Suppressor macrophage (primary cell): ENCODE data around the gene NGFR.
"Not testable (repeated sequence)": the region's sequence is repeated elsewhere in the genome, so short reads cannot be mapped to it uniquely, and the experiment has no call there.

ENCODE experiments used
- DNase-seq, 4 experiments: peaks; one replicate each; pipeline ENCODE4 v3.0.0-alpha.2; 2020 to 2022

NGFR gene

GRCh38 chr17:49496867-49497147 is 1.7 kb downstream of the NGFR start:
- no peak for DNase-seq

DNA sequence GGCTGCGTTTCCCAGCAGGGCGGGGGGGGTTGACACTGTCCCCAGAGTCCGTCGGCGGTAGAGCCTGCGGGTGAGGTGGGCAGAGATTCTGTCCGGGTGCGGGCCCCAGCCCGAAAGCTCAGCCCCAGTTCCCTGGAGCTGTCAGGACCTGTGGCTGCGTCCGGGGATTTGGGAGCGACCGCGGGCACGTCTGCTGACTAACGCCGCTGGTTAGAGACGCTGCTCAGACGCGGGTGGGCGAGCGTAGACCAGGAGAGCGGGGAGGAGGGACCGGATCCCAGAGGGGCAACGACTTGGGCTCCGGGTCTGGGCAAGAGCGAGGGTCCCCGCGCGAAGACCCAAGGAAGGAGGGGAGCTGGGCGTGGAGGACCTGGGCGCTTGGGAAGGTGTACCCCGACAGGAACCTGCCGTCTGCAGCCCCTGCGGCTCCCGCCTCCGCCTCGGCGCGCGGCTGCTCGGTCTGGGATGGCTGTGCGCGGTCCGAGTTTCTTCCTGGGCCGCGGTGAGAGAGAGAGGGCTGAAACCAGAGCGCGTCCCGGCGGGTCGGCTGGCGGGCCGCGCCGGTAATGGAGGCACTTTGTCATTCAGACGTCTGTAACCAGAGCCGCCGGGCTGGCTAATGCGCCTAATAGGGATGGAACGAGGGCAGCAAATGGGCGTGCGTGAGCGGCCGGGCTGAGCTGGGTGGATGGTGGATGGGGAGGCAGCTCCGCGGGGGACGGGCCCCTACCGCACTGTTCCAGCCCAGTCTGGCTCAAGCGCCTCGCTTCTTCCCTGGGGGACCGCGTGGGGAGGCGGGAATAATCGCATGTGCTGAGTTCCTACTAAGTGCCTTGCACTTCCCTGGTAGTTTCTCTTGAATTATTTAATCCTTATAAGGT is 2.3 kb downstream of the NGFR start:
- no peak for DNase-seq

GRCh38 chr17:49498029-49498615 is 3.0 kb downstream of the NGFR start:
- no peak for DNase-seq

GRCh38 chr17:49501496-49501895 is 6.4 kb downstream of the NGFR start:
- no peak for DNase-seq

GRCh38 chr17:49502254-49502653 is 7.2 kb downstream of the NGFR start:
- no peak for DNase-seq

DNA sequence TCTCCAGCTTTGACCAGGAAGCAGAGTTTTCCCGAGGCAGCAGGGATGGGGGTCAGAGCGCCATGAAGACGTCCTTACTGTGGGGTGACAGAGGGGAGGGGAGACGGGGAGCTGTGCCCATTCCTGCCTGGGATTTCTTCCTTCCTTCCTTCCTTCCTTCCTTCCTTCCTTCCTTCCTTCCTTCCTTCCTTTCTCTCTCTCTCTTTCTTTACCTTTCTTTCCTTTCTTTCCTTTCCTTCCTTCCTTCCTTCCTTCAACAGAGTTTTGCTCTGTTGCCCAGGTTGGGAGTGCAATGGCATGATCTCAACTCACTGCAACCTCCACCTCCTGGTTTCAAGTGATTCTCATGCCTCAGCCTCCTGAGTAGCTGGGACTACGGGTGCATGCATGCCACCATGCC is 7.6 kb downstream of the NGFR start:
- not testable (repeated sequence) for DNase-seq

DNA sequence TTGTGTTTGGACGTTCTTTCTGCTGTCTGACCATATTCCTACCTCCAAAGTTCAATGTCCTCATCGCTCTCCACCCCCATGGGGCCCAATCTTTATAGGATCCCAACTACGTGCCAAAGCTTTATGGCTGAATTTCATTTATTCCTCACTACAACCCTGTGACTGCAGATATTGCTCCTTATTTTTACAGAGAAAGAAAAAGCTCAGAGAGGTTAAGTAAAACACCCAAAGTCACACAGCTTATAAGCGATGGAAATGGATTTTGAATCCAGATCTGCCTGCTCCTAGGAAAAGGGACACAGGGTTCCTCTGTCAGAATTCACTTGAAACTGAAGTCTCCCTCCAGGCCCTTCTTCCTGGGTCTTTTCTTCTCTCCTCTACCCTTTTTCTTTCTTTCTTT is 9.3 kb downstream of the NGFR start:
- no peak for DNase-seq

- DNase-seq, result no peak
Measured at GRCh38 chr17:49505854-49506253, 10.8 kb downstream of the NGFR start.

DNA sequence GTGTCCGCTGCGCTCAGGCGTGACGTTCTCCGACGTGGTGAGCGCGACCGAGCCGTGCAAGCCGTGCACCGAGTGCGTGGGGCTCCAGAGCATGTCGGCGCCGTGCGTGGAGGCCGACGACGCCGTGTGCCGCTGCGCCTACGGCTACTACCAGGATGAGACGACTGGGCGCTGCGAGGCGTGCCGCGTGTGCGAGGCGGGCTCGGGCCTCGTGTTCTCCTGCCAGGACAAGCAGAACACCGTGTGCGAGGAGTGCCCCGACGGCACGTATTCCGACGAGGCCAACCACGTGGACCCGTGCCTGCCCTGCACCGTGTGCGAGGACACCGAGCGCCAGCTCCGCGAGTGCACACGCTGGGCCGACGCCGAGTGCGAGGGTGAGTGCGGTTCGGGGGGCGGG is 11.2 kb downstream of the NGFR start:
- DNase-seq, result no peak

DNA sequence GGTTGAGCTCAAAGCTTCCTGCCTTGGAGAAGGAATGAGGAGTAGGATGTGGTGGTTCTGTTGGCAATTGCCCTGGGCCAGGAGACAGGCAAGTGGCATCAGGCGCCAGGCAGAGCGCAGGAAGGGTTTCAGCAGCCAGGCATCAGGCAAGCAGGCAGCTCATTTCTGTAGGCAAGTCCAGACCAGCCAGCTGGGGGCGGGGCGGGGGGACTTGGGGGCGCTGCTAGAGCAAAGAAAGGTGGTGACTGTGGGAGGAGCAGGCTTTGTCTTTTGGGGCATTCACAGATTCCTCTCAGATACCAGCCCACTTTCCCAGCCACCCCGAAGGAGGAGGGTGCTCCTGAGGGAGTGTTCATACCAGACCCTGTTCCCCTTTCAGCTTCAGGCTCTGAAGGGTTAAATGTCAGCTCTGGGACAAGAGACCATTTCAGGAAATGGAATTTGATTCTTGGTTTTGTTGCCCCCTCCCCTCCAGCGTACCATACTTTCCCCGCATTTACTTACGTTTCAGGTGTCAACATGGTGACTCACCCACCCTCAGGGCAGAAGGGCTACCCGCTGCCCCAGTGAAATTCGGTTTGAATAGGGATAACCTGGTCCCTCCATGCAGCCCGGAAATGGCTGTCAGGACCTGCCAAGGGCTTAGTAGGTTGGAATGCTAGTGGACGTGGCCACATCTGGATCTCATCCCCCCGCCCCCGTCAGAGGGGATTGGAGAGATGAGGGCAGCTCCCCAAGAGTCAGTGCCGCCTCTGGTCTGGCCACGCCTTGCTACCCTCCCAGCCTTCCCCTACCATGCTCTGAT is 13.2 kb downstream of the NGFR start:
- no peak for DNase-seq

DNA sequence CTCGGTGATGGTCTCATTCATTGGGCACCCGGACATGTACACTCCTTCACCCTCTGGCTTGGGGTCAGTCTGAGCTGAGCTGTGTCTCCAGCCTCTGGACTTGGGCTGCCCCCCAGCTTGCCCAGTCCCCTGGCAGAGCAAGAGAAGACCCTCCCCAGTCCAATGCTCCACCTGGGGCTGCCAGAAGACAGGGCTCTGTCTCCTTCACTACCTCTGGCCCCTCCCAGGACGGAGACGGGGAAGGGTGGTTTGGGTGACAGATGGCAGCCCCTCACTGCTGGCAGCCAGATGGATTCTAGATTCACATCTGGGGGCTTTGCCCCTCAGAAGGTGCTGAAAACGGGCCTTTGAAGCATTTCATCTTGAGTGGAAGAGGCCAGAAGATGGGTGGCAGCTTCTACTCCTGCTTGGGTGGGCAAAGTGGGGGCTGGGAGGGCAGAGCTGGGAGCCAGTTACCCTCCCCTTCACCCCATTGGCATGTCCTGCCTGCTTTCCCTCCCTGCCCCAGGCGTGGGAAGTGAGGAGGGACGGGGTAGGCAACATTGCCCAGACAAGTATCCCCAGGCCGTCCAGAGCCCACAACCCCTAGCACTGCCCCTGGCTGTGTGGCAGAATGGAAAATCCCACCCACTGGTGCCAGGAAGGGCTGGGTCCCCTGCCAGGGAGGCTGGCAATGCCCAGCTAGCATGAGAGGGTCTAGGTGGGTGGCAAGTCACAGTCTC is 13.9 kb downstream of the NGFR start:
- no peak for DNase-seq

DNA sequence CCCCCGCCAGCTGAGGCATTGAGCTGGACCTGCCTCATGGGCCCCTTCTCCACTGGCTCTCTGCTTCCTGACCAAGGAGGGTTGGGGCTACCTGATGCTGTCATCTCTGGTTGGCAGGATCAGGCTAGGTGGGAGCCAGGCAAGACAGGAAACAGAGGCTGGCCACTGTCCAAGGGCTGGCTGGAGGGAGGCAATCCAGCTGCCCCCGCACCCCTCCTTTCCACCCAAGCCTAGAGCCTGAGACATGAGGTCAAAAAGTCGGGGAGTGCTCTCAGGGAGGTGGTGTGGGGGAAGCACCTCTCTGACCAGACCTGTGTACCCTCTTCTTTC is 14.5 kb downstream of the NGFR start:
- DNase-seq, result no peak

DNA sequence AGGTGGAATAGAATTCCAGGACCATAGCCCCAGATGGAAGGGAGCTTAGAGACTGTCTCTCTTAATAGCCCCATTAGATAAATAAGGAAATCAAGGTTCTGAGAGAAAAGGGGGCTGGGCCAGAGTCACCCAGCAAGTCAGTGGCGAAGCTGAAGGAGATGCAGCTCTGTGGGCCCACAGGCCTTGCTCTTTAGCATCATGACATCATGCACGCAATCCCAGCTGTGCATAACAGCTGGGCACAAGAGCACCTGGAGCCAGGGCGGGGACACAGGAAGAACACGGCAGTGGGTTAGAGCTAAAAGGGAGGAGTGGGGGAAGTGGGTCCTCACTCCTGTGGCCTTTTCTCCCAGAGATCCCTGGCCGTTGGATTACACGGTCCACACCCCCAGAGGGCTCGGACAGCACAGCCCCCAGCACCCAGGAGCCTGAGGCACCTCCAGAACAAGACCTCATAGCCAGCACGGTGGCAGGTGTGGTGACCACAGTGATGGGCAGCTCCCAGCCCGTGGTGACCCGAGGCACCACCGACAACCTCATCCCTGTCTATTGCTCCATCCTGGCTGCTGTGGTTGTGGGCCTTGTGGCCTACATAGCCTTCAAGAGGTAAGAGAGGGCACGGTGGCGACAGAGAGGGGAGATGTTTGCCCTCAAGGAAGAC is 15.1 kb downstream of the NGFR start:
- no peak for DNase-seq

DNA sequence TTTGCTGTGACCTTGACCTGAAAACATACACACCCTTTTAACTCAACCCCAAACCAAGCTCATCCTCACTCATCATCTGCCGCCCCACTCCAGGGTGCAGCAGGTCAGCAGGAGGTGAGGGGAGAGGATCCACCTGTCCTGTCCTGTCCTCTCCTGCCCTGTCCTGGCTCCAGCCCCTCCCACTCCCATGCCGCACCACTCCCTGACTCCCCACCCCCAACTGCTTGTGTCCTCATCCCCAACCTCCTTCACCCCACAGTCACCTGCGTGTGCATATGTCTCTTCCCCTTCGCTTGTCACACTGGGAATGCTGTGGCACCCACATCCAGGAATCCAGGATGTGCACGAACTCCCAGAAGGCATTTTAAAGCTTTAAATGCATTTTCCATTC is 15.6 kb downstream of the NGFR start:
- DNase-seq, result no peak

GRCh38 chr17:49511810-49512209 is 16.7 kb downstream of the NGFR start:
- no peak for DNase-seq

DNA sequence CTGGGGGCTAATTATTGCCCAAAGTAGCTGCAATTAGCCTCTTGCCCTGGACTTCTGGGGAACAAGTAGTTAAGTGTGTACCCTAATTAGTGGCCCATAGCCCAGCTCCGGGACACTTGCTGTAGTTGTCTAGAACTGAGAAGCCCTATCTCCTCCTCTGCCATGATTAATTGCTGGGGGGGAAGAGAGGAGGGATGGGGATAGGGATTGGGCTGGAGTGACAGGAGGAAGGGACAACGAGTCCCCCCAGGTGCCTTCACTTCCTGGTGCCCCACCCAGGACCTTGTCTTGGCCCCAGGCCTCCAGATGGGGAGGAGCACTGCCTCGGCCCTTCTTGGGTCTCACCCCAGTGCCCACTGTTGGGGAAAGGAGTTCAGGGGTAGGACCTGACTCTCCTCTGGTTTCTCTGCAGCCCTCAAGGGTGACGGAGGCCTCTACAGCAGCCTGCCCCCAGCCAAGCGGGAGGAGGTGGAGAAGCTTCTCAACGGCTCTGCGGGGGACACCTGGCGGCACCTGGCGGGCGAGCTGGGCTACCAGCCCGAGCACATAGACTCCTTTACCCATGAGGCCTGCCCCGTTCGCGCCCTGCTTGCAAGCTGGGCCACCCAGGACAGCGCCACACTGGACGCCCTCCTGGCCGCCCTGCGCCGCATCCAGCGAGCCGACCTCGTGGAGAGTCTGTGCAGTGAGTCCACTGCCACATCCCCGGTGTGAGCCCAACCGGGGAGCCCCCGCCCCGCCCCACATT is 17.4 kb downstream of the NGFR start:
- no peak for DNase-seq

DNA sequence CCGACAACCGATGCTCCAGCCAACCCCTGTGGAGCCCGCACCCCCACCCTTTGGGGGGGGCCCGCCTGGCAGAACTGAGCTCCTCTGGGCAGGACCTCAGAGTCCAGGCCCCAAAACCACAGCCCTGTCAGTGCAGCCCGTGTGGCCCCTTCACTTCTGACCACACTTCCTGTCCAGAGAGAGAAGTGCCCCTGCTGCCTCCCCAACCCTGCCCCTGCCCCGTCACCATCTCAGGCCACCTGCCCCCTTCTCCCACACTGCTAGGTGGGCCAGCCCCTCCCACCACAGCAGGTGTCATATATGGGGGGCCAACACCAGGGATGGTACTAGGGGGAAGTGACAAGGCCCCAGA is 17.9 kb downstream of the NGFR start:
- DNase-seq, result no peak

DNA sequence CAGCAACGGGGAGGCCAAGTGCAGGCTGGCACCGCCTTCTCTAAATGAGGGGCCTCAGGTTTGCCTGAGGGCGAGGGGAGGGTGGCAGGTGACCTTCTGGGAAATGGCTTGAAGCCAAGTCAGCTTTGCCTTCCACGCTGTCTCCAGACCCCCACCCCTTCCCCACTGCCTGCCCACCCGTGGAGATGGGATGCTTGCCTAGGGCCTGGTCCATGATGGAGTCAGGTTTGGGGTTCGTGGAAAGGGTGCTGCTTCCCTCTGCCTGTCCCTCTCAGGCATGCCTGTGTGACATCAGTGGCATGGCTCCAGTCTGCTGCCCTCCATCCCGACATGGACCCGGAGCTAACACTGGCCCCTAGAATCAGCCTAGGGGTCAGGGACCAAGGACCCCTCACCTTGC is 18.5 kb downstream of the NGFR start:
- DNase-seq, result no peak

- no peak for DNase-seq
Measured at GRCh38 chr17:49514071-49514721, 19.1 kb downstream of the NGFR start.

DNA sequence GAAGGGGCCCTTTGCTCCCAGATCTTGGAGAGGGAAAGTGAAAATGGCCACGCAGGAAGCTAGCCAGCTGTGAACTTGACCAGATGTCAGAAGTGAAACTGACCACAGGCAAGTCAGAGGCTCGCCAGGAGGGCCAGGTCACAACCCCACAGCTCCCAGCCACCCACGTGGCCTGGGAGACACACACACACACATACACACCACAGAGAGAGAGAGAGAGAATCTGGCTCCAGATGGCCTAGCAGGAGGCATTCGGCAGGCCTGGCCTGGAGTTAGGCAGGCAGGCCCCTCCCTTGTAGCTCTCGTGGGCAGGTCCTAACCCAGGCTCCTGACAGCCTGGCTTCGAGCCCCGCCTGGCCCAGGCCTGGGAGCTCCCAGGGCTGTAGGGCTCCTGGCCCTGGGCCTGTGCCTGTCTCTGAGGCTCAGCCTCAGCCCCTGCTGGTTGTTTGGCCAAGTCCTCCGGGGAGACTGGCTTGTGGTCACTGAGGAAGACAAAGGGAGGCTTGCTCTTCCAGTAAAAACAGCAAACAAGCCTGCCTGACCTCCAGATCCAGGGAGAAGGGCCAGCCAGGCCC is 20.2 kb downstream of the NGFR start:
- DNase-seq, result peak; percentile 66 to 79 (median 72)

GRCh38 chr17:49516180-49516579 is 21.1 kb downstream of the NGFR start:
- DNase-seq, result no peak
